ENCODE results near the gene ZNF593OS.

Gene ZNF593OS

DNA sequence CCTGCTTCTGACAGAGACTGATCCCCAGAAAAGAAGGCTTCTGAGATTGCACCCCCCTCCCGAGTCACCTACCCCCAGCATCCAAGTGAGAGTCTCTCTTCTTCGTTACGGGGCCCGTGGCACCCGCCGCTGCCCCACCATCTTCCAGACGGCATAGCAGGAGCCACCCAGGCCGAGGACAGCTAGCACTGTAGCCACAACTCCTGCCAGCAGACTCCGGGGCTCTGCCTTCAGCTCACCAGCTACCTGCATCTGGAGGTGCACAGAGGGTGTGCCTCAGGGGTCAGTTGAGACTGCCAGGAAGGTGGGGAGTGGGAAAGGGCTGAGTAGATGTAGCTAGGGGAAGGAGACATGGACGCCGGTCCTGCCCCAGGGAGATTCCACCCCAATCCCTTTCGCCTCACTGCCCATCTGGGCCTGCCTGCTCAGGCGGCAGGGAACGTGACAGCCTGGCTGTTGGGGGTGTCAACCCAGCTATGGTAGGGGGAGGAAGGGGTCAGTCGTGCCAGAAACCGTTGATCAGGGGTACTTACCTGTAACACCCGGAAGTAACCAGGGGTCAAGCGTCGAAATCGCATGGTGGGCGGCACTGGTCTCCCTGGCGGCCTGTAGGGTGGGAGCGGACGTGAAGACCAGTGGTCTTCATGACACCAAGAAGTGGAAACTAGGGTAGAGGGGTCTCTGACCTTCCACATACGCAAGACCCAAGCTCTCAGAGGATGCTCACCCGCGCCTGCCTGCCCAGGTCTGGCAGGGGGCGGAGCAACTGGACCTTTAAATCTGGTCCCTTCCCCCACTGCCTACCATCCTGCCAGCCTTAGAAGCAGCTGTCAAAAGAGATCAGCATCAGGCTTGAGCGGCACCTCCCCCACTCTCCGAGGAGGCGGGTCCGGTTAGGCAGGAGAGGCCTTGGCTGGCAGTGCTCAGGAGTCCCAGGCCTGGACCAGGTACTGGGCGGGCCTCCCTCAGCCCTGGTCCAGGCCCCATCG, at the start of gene ZNF593OS:
ZNF593OS (minus strand) TSS at position 749 of the 989 bp plus-strand sequence; CDS start at position 578, 171 bp downstream.
- DNase-seq: no peak

GRCh38 chr1:26221094-26221493, 49.5 kb upstream of the ZNF593OS start:
- no peak for DNase-seq

DNA sequence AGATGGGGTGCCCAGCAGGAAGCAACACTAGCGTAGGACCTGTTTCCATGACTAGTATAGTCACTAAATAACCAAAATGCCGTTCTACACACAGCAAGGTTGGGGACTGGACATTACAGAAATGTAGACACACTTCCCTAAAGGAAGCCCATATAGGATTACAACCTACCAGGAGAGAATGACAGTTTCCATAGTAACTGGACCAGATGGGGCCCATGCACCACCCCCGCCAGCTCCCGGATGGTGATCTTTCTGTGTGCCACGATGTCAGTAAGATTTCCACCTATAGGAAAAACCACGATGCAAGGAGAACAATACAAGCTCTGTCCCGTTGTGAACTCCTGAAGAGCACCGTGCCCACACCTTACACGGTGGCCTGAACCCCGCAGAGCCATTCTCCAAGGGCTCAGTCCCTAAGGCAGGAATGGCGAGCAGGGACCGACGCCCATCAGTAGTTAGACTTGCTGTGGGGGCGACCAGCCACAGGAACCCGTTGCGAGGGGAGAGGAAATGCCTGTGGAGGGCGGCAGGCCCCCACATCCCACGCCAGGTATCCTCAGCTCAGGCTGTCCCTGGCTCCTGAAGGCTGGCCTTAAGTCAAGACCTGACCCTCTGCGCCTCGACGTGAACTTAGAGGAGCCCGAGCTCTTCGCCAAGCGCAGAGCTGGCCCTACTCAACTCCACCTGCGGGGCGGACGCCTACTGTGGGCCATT, 48.7 kb upstream of the ZNF593OS start:
- DNase-seq: no peak

GRCh38 chr1:26218906-26219494, 47.4 kb upstream of the ZNF593OS start:
- DNase-seq: no peak

- DNase-seq: no peak
Observed at GRCh38 chr1:26215246-26215645, 43.6 kb upstream of the ZNF593OS start.

GRCh38 chr1:26213335-26213905, 41.8 kb upstream of the ZNF593OS start:
- no peak for DNase-seq

DNA sequence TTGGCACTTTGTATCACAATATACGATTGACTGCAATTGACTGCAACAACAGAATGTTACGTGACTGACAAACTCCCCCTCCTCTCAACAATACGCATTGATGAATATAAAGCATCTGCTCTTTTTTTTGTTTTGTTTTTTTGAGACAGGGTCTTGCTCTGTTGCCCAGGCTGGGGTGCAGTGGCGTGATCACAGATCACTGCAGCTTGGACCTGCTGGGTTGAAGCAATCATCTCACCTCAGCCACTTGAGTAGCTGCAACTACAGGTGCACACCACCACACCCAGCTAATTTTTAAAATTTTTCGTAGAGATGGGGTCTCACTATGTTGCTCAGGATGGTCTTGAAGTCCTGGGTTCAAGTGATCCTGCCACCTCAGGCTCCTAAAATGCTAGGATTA, 41.1 kb upstream of the ZNF593OS start:
- no peak for DNase-seq

- DNase-seq: no peak
Observed at GRCh38 chr1:26210147-26210870, 38.7 kb upstream of the ZNF593OS start.

DNA sequence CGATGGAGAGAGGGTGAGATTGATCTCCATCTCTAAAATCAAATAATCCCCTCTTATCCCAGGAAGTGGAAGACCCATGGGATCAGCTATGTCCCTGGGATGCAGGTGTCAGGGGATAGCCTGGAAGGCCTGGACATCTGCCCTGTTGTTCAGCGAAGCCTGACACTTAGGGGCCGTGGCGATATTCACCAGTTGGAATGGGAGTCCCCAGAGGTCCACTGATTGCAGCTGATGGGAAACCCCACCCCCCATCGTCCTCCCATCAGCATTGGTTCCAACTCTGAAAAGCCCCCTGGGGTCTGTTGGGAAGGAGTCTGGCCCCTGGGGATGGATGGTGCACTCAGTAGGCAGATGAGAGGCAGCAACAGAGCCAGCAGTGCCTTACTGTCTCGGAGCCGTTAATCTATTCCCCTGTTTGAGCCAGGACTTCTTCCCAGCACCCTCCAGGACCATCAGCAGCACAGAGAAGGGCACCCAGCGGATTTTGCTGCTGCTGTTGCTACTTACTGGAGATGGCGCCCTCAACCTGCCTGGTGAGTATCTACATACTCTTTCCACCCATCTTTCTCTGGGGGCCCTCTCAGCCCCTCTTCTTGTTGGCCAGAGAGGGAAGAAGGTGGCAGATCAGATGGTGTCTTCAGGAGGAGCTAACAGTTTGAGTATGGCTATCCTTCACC, 32.1 kb upstream of the ZNF593OS start:
- no peak for DNase-seq

GRCh38 chr1:26200413-26200812, 28.8 kb upstream of the ZNF593OS start:
- no peak for DNase-seq

DNA sequence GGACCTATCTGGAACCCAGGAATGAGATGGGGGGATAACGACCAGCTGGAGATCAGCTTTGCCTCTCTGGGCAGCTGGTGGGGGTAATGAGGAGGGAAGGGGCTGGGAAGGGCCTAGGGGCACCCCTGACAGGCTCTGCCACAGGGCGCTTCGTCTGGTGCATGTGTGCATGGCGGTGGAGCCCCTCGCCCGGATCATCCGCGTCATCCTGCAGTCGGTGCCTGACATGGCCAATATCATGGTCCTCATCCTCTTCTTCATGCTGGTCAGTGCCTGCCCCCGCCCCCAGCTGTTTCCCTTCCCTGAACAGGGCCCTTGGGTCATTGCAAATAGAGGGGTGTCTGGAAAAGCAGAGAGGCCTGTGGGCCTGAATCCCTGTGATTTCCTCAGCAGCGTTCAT, 26.2 kb upstream of the ZNF593OS start:
- DNase-seq: no peak

DNA sequence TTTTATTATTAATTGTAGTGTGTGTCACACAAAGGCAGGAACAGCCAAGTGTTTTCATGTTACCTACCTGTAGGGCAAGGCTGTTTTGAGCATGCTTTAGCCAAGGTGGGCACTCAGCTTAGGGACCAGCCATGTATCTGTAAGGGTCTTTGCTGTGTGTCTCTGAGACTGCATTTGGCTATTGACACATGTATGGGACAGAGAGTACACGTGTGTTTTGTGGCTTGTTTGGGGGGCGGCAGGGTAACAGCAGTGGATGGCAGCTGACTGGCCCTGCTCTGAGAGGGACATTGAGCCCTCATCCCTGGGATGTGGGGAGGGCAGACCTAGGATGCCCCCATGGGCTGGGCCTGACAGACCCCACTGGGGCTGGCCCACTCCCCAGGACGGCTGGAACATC, 25.7 kb upstream of the ZNF593OS start:
- no peak for DNase-seq

DNA sequence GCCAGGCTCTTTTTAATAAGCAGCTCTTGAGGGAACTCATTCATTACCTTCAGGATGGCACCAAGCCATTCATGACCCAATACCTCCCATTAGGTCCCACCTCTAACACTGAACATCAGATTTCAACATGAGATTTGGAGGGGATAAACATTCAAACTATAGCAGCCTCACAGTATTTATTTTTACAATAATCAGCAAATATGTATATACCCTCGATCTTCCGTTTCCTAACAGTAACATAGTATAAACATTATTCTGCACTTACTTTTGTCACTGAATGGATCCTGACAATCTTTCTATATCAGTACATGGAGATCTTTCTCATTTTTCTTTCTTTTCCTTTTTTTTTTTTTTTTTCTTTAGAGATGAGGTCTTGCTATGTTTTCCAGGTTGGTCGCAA, 24.2 kb upstream of the ZNF593OS start:
- DNase-seq: no peak

GRCh38 chr1:26191739-26192138, 20.1 kb upstream of the ZNF593OS start:
- DNase-seq: no peak

DNA sequence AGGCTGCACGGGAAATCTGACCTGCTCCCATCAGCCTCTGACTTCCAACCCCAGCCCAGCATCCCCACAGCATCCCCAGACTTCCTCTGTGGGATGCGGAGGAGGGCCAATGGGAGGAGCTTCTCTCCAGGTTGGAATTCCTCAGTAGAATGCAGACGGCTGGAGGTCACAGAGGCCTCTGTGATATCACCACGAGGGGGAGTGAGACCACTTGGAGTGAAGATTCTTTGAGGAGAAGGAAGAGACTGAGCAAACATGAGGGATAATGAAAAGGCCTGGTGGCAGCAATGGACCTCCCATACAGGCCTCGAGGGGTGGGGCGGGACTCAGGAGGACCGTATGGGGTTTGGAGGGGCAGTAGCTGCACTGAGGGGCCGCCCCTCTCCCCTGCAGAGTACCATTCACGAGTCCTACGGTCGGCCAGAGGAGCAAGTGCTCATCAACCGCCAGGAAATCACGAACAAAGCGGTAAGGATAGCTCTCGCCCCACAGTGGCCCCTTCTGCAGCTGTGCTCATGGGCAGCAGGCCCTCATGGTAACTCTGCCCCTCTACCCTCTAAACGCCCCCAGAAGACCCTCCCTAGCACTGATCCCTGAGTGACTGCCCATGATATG, 18.8 kb upstream of the ZNF593OS start, which contains the start of gene CATSPER4:
CATSPER4 (plus strand) TSS at position 230 of the 615 bp plus-strand sequence; CDS start at position 256, 26 bp downstream.
- no peak for DNase-seq

- DNase-seq: no peak
Observed at GRCh38 chr1:26189751-26190275, 18.2 kb upstream of the ZNF593OS start.

DNA sequence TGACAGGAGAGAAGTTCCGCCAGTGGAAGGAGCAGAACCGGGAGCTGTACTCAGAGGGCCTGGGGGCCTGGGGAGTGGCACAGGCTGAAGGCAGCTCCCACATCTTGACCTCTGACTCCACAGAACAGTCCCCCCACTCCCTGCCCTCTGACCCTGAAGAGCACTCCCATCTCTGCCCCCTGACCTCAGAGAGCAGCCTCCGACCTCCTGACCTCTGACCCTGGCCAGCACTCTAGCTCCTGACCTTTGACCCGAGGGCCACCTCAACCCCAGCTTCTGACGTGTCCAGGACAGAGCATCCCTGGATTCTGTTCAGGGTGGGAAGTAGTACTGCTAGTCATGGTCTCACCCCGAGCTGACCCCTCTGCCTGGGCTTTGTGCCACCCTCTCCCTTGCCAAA, 17.7 kb upstream of the ZNF593OS start:
- DNase-seq: no peak

GRCh38 chr1:26188477-26188876, 16.8 kb upstream of the ZNF593OS start:
- no peak for DNase-seq

DNA sequence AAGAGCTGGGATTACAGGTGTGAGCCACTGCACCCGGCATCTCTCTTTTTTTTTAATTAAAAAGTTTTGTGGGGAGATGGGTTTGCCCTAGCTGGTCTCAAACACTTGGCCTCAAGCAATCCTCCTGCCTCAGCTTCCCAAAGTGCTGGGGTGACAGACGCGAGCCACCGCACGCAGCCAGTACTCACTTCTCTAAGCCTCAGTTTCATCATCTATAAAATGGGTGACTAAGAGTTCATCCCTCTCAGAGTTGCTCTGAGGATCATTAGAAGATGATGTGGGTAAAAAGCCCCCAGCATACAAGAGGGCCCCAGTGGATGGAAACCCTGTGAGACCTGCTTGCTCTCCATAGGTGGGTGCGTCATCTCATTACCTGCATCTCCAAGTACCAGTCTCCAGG, 16.2 kb upstream of the ZNF593OS start:
- no peak for DNase-seq

DNA sequence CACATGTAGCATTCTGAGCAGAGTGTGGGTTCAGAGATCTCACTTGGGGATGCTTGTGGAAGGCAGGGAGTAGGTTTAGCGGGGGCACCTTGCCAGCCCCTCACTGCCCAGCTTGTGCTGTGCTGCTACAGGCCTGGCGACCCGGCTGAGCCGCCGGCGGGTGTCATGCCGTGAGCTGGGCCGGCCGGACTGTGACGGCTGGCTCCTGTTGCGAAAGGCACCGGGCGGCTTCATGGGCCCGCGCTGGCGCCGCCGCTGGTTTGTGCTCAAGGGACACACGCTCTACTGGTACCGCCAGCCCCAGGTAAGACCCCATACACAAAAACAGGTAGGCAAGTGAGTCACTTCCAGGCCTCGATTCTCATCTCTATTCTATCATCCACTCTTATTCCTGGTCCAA, 13.3 kb upstream of the ZNF593OS start:
- no peak for DNase-seq

- no peak for DNase-seq
Observed at GRCh38 chr1:26184086-26184485, 12.5 kb upstream of the ZNF593OS start.
